Small intestine (tissue), 7 donors: ENCODE data around the gene PGP. TPM values are rescaled to one million over a fixed set of nuclear protein-coding genes. Genes with fewer than 3 reads are reported as not detected.

Experiments
- DNase-seq, 2 donors: peaks; one replicate each; pipeline versions ENCODE4 v3.0.0 to v3.0.0-alpha.2; 2013
- FAIRE-seq: peaks from 2 replicates; lab custom pipeline; 2012; peaks lifted over from hg19 to GRCh38; lab: Jason Lieb, UNC
- H3K27ac ChIP-seq, 3 donors: one replicate each; pipeline ENCODE4 v1.5.1; 2013; ENCODE audit warnings: low read length in 2 of 3, mild to moderate bottlenecking in 2 of 3, control low read depth in 1 of 3, inconsistent platforms in 1 of 3, low read depth in 1 of 3, moderate library complexity in 1 of 3
- H3K27me3 ChIP-seq, 3 donors: one replicate each; pipeline ENCODE4 v1.6.1; 2013; ENCODE audit warnings: low read length in 3 of 3, inconsistent platforms in 1 of 3; ENCODE audit not compliant: control insufficient read depth in 3 of 3, insufficient read depth in 3 of 3
- H3K36me3 ChIP-seq, 3 donors: one replicate each; pipeline ENCODE4 v1.6.1; 2013; ENCODE audit warnings: low read length in 3 of 3, inconsistent platforms in 1 of 3, low read depth in 1 of 3, mild to moderate bottlenecking in 1 of 3, moderate library complexity in 1 of 3; ENCODE audit not compliant: control insufficient read depth in 3 of 3, insufficient read depth in 2 of 3
- H3K4me1 ChIP-seq, 3 donors: one replicate each; pipeline ENCODE4 v1.6.1; 2013; ENCODE audit warnings: low read length in 2 of 3, inconsistent platforms in 1 of 3, low read depth in 1 of 3, mild to moderate bottlenecking in 1 of 3, moderate library complexity in 1 of 3; ENCODE audit not compliant: control insufficient read depth in 3 of 3, insufficient read depth in 2 of 3
- H3K4me3 ChIP-seq, 3 donors: one replicate each; pipeline ENCODE4 v1.5.1; 2013; ENCODE audit warnings: low read length in 3 of 3, control low read depth in 1 of 3, inconsistent platforms in 1 of 3, low read depth in 1 of 3, mild to moderate bottlenecking in 1 of 3, moderate library complexity in 1 of 3
- H3K9me3 ChIP-seq, 2 donors: one replicate each; pipeline ENCODE4 v1.6.1; 2013; ENCODE audit warnings: low read depth in 1 of 2, low read length in 1 of 2; ENCODE audit not compliant: control insufficient read depth in 2 of 2, insufficient read depth in 1 of 2
- WGBS, 3 donors: extraction: QIAGEN DNeasy Blood & Tissue Kit; methylation state at CpG; one replicate each; pipeline ENCODE4 v1.1.7; 2013; 5-methylcytosine and 5-hydroxymethylcytosine counted together
- polyA plus RNA-seq, 4 donors: library from polyadenylated mRNA; stranded (reverse) in 3 of 4; unstranded in 1 of 4; fragments of 200-250 nt in 3 of 4; fragments of 120-200 nt in 1 of 4; gene quantifications; one replicate each; pipeline versions ENCODE4 v1.2.1 to v1.2.3, GENCODE V29; 2013
- donor health status: healthy with polysubstance abuse.
- donor health status: control.
- donor health status: control.
- donor health status: Bipolar disorder and iron deficiency.
- donor health status: healthy.

Gene PGP
- polyA plus RNA-seq, 4 donors, result 11.1 to 16.2 (median 13.4) TPM

DNA sequence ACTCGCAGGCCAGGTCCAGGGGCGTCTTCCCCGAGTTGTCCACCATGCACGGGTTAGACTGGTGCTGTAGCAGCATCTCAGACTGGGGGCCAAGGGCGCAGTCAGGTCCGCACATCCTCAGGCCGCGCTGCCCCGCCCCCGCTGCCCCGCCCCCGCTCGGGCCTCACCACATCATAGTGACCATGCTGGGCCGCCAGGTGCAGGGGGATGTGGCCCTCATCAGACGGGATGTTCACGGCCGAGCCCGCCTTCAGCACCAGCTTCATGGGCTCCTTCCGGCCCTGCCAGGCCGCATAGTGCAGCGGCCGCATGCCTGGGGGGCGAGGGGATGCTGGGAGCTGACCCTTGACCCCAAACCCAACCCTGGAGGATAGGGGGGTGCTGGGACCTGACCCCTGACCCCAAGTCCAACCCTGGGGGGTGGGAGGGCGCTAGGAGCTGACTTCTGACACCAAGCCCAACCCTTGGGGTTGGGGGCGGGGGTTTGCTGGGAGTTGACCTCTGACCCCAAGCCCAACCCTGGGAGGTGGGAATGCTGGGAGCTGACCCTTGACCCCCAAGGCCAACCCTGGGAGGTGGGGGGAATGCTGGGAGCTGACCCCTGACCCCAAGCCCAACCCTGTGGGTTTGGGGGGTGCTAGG lies 25.3 kb downstream of the PGP start:
- H3K27me3 ChIP-seq, result peaks cover 0 to 10% (median 0%) of the 10 kb centered on the region in 3 donors
- 67 to 87% (median 82%) methylated on average over 22 to 25 of the region's 25 CpGs for WGBS, 3 donors
- no peak overlapping the region for H3K4me3 ChIP-seq
- H3K9me3 ChIP-seq, result no peaks in the 10 kb centered on the region
- no peaks in the 10 kb centered on the region for H3K4me1 ChIP-seq
- no peaks in the 10 kb centered on the region for H3K36me3 ChIP-seq
- H3K27ac ChIP-seq, result no peak overlapping the region
- FAIRE-seq, result no peak
- no peak for DNase-seq

DNA sequence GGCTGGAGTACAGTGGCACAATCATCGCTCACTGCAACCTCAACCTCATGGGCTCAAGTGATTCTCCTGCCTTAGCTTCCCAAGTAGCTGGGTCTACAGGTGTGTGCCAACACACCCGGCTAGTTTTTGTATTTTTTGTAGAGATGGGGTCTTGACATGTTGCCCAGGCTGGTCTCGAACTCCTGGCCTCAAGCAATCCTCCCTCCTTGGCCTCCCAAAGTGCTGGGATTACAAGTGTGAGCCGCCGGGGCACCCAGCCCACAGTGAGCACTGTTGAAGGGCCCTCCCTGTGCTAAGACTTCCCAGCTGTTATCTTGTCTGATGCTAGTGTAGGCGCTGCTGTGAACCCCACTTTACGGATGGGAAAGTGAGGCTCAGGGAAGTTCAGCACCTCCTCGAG lies 26.2 kb downstream of the PGP start:
- FAIRE-seq (no peak), DNase-seq (no peak)
- Histone ChIP-seq H3K27me3 (peaks cover 0 to 2% (median 0%) of the 10 kb centered on the region in 3 donors), H3K4me3 (no peak overlapping the region), H3K9me3 (no peaks in the 10 kb centered on the region), H3K4me1 (no peaks in the 10 kb centered on the region), H3K27ac (no peak overlapping the region), H3K36me3 (no peaks in the 10 kb centered on the region)
- 82 to 93% (median 86%) methylated on average over 8 of the region's 8 CpGs for WGBS, 3 donors

- FAIRE-seq (no peak), DNase-seq (no peak)
- no peaks in the 10 kb centered on the region for H3K36me3 ChIP-seq
- no peak overlapping the region for H3K4me3 ChIP-seq
- H3K4me1 ChIP-seq, result no peaks in the 10 kb centered on the region
- H3K27ac ChIP-seq, result no peak overlapping the region
- WGBS, 3 donors, result 60 to 77% (median 62%) methylated on average over 17 of the region's 17 CpGs
- H3K9me3 ChIP-seq, result no peaks in the 10 kb centered on the region
- H3K27me3 ChIP-seq, result no peaks in the 10 kb centered on the region
Measured at GRCh38 chr16:2187212-2187611, 27.4 kb downstream of the PGP start.

DNA sequence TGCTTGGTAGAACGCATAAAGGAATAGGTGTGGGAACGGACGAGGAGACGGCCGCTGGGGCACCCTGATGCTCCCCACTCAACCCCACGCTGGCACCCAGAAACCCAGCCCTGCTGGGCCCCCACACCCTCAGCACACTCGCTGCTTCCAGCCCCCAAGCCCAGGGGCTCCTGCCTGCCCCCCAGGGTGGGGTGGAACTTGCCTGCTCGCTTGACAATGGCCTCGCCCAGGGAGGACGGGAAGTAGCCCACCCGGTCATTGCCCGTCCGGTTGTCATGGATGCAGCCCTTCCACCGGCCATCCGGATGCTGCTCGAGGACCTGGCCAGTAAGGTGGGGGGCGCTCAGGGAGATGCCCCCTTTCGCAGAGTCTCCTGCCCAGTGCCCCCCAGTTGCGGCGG lies 28.1 kb downstream of the PGP start:
- no peak overlapping the region for H3K27ac ChIP-seq
- 84 to 88% (median 87%) methylated on average over 19 to 20 of the region's 20 CpGs for WGBS, 3 donors
- FAIRE-seq, result no peak

DNA sequence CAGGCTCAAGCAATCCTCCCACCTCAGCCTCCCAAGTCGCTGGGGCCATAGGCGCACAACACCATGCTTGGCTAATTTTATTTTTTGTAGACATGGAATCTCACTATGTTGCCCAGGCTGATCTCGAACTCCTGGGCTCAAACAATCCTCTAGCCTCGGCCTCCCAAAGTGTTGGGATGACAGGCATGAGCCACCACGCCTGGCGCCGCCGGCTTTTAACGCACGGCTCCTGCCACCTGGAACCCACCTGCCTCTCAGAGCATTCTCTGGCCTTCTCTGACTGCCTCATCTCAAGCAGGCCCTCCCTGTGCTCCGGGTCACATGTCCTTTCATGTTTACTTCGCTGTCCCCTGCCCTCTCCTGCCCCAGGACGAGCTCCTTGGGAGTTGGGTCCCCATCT lies 28.6 kb downstream of the PGP start:
- Histone ChIP-seq H3K9me3 (no peaks in the 10 kb centered on the region), H3K4me1 (no peaks in the 10 kb centered on the region), H3K4me3 (no peak overlapping the region), H3K27ac (no peak overlapping the region), H3K27me3 (no peaks in the 10 kb centered on the region), H3K36me3 (no peaks in the 10 kb centered on the region)
- WGBS, 3 donors, result 81 to 88% (median 83%) methylated on average over 13 of the region's 13 CpGs
- no peak for DNase-seq
- FAIRE-seq, result no peak

More for the DNA sequence above, 28.1 kb downstream of the PGP start:
- H3K4me3 ChIP-seq, result no peak overlapping the region
- DNase-seq, result no peak
- H3K27me3 ChIP-seq, result no peaks in the 10 kb centered on the region
- no peaks in the 10 kb centered on the region for H3K9me3 ChIP-seq
- H3K36me3 ChIP-seq, result no peaks in the 10 kb centered on the region
- H3K4me1 ChIP-seq, result no peaks in the 10 kb centered on the region

DNA sequence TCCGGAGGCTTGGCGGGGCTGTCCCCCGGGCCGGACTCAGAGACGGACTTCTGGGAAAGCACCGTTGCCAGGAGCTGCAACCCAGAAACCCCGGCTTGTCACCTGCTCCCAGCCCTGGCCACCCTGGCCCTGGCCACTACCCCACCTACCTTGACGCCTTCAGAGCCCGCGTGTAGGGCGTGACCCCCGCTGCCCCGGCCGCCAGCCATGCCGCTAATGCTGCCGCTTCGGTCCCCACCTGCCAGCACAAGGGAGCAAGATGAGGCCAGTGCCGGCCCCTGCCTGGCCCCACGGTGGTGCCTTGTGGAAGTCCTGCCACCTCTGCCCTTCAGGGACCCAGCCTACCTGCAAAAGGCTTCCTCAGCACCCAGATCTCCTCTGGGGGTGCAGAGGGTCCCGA lies 29.7 kb downstream of the PGP start:
- Histone ChIP-seq H3K4me1 (no peaks in the 10 kb centered on the region), H3K27ac (no peak overlapping the region), H3K4me3 (no peak overlapping the region), H3K9me3 (no peaks in the 10 kb centered on the region), H3K36me3 (no peaks in the 10 kb centered on the region), H3K27me3 (no peaks in the 10 kb centered on the region)
- WGBS, 3 donors, result 31 to 78% (median 57%) methylated on average over 17 to 20 of the region's 20 CpGs
- no peak for FAIRE-seq
- no peak for DNase-seq

GRCh38 chr16:2184346-2184745 lies 30.3 kb downstream of the PGP start:
- no peak for DNase-seq
- no peak for FAIRE-seq
- H3K9me3 ChIP-seq, result no peaks in the 10 kb centered on the region
- H3K4me3 ChIP-seq, result no peak overlapping the region
- H3K4me1 ChIP-seq, result no peaks in the 10 kb centered on the region
- no peaks in the 10 kb centered on the region for H3K36me3 ChIP-seq
- H3K27ac ChIP-seq, result no peak overlapping the region
- WGBS, 3 donors, result 51 to 86% (median 61%) methylated on average over 17 to 19 of the region's 19 CpGs
- no peaks in the 10 kb centered on the region for H3K27me3 ChIP-seq

- Histone ChIP-seq H3K4me3 (no peak overlapping the region), H3K27ac (no peak overlapping the region), H3K36me3 (no peaks in the 10 kb centered on the region), H3K27me3 (no peaks in the 10 kb centered on the region), H3K4me1 (no peaks in the 10 kb centered on the region), H3K9me3 (no peaks in the 10 kb centered on the region)
- DNase-seq, result no peak
- 89 to 91% (median 90%) methylated on average over 22 to 30 of the region's 30 CpGs for WGBS, 3 donors
- no peak for FAIRE-seq
Measured at GRCh38 chr16:2183671-2184070, 31.0 kb downstream of the PGP start.

- no peak overlapping the region for H3K4me3 ChIP-seq
- DNase-seq (no peak), FAIRE-seq (no peak)
- H3K4me1 ChIP-seq, result no peaks in the 10 kb centered on the region
- no peaks in the 10 kb centered on the region for H3K27me3 ChIP-seq
- no peaks in the 10 kb centered on the region for H3K9me3 ChIP-seq
- WGBS, 3 donors, result 78 to 91% (median 88%) methylated on average over 20 of the region's 20 CpGs
- H3K36me3 ChIP-seq, result peaks cover 0 to 10% (median 2%) of the 10 kb centered on the region in 3 donors
- no peak overlapping the region for H3K27ac ChIP-seq
Measured at GRCh38 chr16:2181952-2182351, 32.7 kb downstream of the PGP start.
